Measurements from ENCODE around the gene LOXL4. TPM values are rescaled to one million over a fixed set of nuclear protein-coding genes. Genes with fewer than 3 reads are reported as not detected.

LOXL4 gene
- total RNA-seq, 4 donors from 2014 or later = 8.1 to 16.9 (median 15.1) TPM

GRCh38 chr10:98209441-98209840, 58.6 kb downstream of the LOXL4 start:
- intact Hi-C loops (cut with DNase I; ENCODE audit: low total_unique reads) = no loop called here

GRCh38 chr10:98208925-98209324, 59.1 kb downstream of the LOXL4 start:
- intact Hi-C loops (cut with DNase I; ENCODE audit: low total_unique reads) = no loop called here
- H3K4me1 ChIP-seq = no peaks in the 10 kb centered on the region
- DNase-seq = no peak
- H3K9me3 ChIP-seq = no peaks in the 10 kb centered on the region
- H3K4me3 ChIP-seq = no peak overlapping the region
- H3K27ac ChIP-seq = no peak overlapping the region
- no peaks in the 10 kb centered on the region for H3K36me3 ChIP-seq
- TF ChIP-seq CTCF (IDR thresholded peaks at IDR 0.05) = no peak
- TF ChIP-seq POLR2A (IDR thresholded peaks at IDR 0.05) = no peak
- H3K27me3 ChIP-seq = no peaks in the 10 kb centered on the region

More at GRCh38 chr10:98209441-98209840, 58.6 kb downstream of the LOXL4 start:
- Histone ChIP-seq H3K4me1 (no peaks in the 10 kb centered on the region), H3K27ac (no peak overlapping the region), H3K27me3 (no peaks in the 10 kb centered on the region), H3K9me3 (no peaks in the 10 kb centered on the region), H3K36me3 (no peaks in the 10 kb centered on the region), H3K4me3 (no peak overlapping the region)
- no peak for DNase-seq
- TF ChIP-seq POLR2A (IDR thresholded peaks at IDR 0.05) (no peak), CTCF (IDR thresholded peaks at IDR 0.05) (no peak)

DNA sequence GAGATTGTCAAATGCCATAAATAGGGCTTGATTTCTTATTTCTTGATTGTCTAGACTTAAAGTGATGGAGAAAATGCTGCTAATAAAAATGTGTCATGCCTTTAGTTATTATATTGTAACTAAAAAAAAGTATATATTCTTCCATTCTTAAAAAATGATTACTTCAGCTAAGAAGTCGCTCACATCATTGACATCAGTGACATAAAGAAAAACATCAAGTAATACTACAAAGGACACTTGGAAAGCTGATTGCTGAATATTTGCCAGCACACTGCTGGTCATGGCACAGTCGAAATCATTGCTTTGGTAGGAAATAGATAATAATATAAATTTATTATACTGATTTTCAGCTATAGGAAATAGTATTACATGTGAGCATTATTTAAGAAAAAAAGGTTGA, 62.6 kb downstream of the LOXL4 start:
- H3K27me3 ChIP-seq = no peaks in the 10 kb centered on the region
- TF ChIP-seq CTCF (IDR thresholded peaks at IDR 0.05) (no peak), POLR2A (IDR thresholded peaks at IDR 0.05) (no peak)
- H3K36me3 ChIP-seq = no peaks in the 10 kb centered on the region
- no peaks in the 10 kb centered on the region for H3K9me3 ChIP-seq
- no peak overlapping the region for H3K4me3 ChIP-seq
- intact Hi-C loops (cut with DNase I; ENCODE audit: low total_unique reads) = no loop called here
- H3K27ac ChIP-seq = no peak overlapping the region
- H3K4me1 ChIP-seq = no peaks in the 10 kb centered on the region
- no peak for DNase-seq

- no peak for TF ChIP-seq CTCF (IDR thresholded peaks at IDR 0.05)
- no peak for TF ChIP-seq POLR2A (IDR thresholded peaks at IDR 0.05)
- H3K27ac ChIP-seq = no peak overlapping the region
- no peak overlapping the region for H3K4me3 ChIP-seq
- DNase-seq = no peak
- intact Hi-C loops (cut with DNase I; ENCODE audit: low total_unique reads) = no loop called here
- H3K36me3 ChIP-seq = no peaks in the 10 kb centered on the region
- H3K27me3 ChIP-seq = no peaks in the 10 kb centered on the region
- H3K9me3 ChIP-seq = no peaks in the 10 kb centered on the region
- no peaks in the 10 kb centered on the region for H3K4me1 ChIP-seq
Measured at GRCh38 chr10:98202378-98202777, 65.6 kb downstream of the LOXL4 start.

DNA sequence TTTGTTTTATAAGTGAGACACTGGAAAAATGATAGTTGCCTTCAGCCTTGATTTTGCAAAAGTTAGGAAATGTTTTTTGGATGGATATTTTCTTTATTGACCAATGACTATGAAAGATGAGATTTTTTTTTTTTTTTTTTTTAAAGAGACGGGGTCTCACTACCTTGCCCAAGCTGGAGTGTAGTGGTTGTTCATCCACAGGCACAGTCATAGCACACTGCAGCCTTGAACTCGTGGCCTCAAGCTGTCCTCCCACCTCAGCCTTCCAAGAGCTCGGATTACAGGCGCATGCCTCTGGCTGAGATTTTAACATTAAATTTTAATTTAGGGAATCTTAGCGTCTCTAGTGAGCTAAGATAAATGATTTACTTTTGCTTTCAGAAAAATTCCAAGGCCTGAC, 66.2 kb downstream of the LOXL4 start:
- TF ChIP-seq CTCF (IDR thresholded peaks at IDR 0.05) (no peak), POLR2A (IDR thresholded peaks at IDR 0.05) (no peak)
- no peak for DNase-seq
- intact Hi-C loops (cut with DNase I; ENCODE audit: low total_unique reads) = no loop called here

More for the DNA sequence above, 66.2 kb downstream of the LOXL4 start:
- H3K36me3 ChIP-seq = no peaks in the 10 kb centered on the region
- H3K9me3 ChIP-seq = no peaks in the 10 kb centered on the region
- H3K4me3 ChIP-seq = no peak overlapping the region
- no peak overlapping the region for H3K27ac ChIP-seq
- no peaks in the 10 kb centered on the region for H3K27me3 ChIP-seq
- no peaks in the 10 kb centered on the region for H3K4me1 ChIP-seq

Other genes starting within 250 kb of the LOXL4 start
- 1 to 10 TPM in 2 of 4 donors, under 1 TPM in 2; 0.26 to 7.5 (median 2.0) TPM for gene CRTAC1, start 237.6 kb downstream of the LOXL4 start, total RNA-seq
- 10 to 100 TPM in 2 of 4 donors, 1 to 10 TPM in 2; 5.9 to 23.4 (median 10.8) TPM for gene R3HCC1L, start 133.5 kb downstream of the LOXL4 start, total RNA-seq
- 10 to 100 TPM in 1 of 4 donors, 1 to 10 TPM in 3; 3.6 to 12.5 (median 7.5) TPM for gene PYROXD2, start 147.0 kb upstream of the LOXL4 start, total RNA-seq
- gene HPS1, start 178.7 kb upstream of the LOXL4 start, total RNA-seq = 10 to 100 TPM; 16.1 to 60.1 (median 38.8) TPM

Measured in uterus (tissue), 4 donors.